HG03060 (cell line): Measurements from ENCODE around the gene SEC63.
"Not testable (repeated sequence)": the region's sequence is repeated elsewhere in the genome, so short reads cannot be mapped to it uniquely, and the experiment has no call there.

Source experiments
- ATAC-seq: cut with Tn5 transposase; IDR thresholded peaks from one replicate; pipeline ENCODE4 v1.9.1; 2021; ENCODE audit warnings: low read depth, moderate number of reproducible peaks; ENCODE audit not compliant: unreplicated experiment

The SEC63 gene

GRCh38 chr6:107957909-107958688, at the start of gene SEC63:
TSS of gene SEC63 (minus strand) at chr6:107958208. CDS start at chr6:107958009, 199 bp downstream.
- ATAC-seq, result peak; percentile 76

GRCh38 chr6:108005961-108006360, 48.0 kb upstream of the SEC63 start:
- ATAC-seq, result no peak

- no peak for ATAC-seq
These were observed 46.9 kb upstream of the SEC63 start for GRCh38 chr6:108004861-108005260.

GRCh38 chr6:108002365-108003221, 44.6 kb upstream of the SEC63 start:
- no peak for ATAC-seq

GRCh38 chr6:108001696-108002231, 43.8 kb upstream of the SEC63 start:
- ATAC-seq, result no peak

- not testable (repeated sequence) for ATAC-seq
These were observed 42.3 kb upstream of the SEC63 start for GRCh38 chr6:108000259-108000658.

- ATAC-seq, result no peak
These were observed 41.3 kb upstream of the SEC63 start for GRCh38 chr6:107999341-107999740.

- ATAC-seq, result no peak
These were observed 34.0 kb upstream of the SEC63 start for GRCh38 chr6:107991772-107992550.

GRCh38 chr6:107991061-107991460, 33.1 kb upstream of the SEC63 start:
- no peak for ATAC-seq

GRCh38 chr6:107990587-107990986, 32.6 kb upstream of the SEC63 start:
- ATAC-seq, result not testable (repeated sequence)

- ATAC-seq, result no peak
These were observed 31.4 kb upstream of the SEC63 start for GRCh38 chr6:107989166-107990094.

GRCh38 chr6:107988570-107988969, 30.6 kb upstream of the SEC63 start:
- ATAC-seq, result no peak

- ATAC-seq, result no peak
These were observed 29.8 kb upstream of the SEC63 start for GRCh38 chr6:107987805-107988204.

- no peak for ATAC-seq
These were observed 27.7 kb upstream of the SEC63 start for GRCh38 chr6:107985701-107986100.

- ATAC-seq, result no peak
These were observed 25.8 kb upstream of the SEC63 start for GRCh38 chr6:107983811-107984210.

GRCh38 chr6:107982486-107982885, 24.5 kb upstream of the SEC63 start:
- no peak for ATAC-seq

GRCh38 chr6:107981695-107982094, 23.7 kb upstream of the SEC63 start:
- ATAC-seq, result no peak

GRCh38 chr6:107977283-107977682, 19.3 kb upstream of the SEC63 start:
- ATAC-seq, result no peak

GRCh38 chr6:107976155-107976783, 18.3 kb upstream of the SEC63 start:
- ATAC-seq, result no peak
